Measurements from ENCODE around the gene CHST13.

DNA sequence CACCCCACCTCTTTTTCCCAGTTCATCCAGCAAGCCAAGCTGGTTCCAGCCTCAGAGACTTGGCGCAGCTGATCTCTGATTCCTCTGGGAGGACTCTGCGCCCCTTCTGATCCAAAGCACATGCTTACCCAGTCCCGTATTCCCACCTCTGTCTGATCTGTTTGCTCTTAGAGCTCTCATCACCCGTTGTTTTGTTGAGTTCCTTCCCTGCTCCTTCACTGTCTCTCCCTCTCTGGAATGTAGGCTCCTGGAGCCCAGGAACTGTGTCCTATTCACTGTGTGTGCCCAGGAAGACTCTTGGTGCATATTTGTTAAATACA is 46.9 kb upstream of the CHST13 start:
- TF ChIP-seq EZH2 (IDR thresholded peaks at IDR 0.05; ENCODE audit: borderline replicate concordance, low read depth, low read length, severe bottlenecking) (no peak), POLR2AphosphoS5 (IDR thresholded peaks at IDR 0.05; ENCODE audit: insufficient read depth, low read depth, low read length) (no peak), MYC (IDR thresholded peaks at IDR 0.05; ENCODE audit: low read depth, low read length) (no peak)

Measured in endothelial cell of umbilical vein (primary cell).